ENCODE results near the gene WWOX. TPM values are rescaled to one million over a fixed set of nuclear protein-coding genes. Genes with fewer than 3 reads are reported as not detected.

Gene WWOX
- total RNA-seq, 1 donor from 2014 or later: 12.6 TPM

- Histone ChIP-seq H3K27me3 (ENCODE audit: control insufficient read depth, insufficient read depth, low read length) (no peaks in the 10 kb centered on the region), H3K36me3 (ENCODE audit: control insufficient read depth, insufficient read depth, low read length) (no peaks in the 10 kb centered on the region), H3K4me3 (ENCODE audit: low read depth, low read length) (no peak overlapping the region)
- no peak for TF ChIP-seq CTCF (IDR thresholded peaks at IDR 0.05; ENCODE audit: insufficient read depth, low read length, severe bottlenecking)
- DNase-seq (ENCODE audit: low read depth): no peak
- no peak for FAIRE-seq
Measured at GRCh38 chr16:78667675-78668074, 568.2 kb downstream of the WWOX start.

GRCh38 chr16:78668393-78668792, 568.9 kb downstream of the WWOX start:
- H3K27me3 ChIP-seq (ENCODE audit: control insufficient read depth, insufficient read depth, low read length): no peaks in the 10 kb centered on the region
- DNase-seq (ENCODE audit: low read depth): no peak
- FAIRE-seq: no peak
- no peak for TF ChIP-seq CTCF (IDR thresholded peaks at IDR 0.05; ENCODE audit: insufficient read depth, low read length, severe bottlenecking)
- H3K36me3 ChIP-seq (ENCODE audit: control insufficient read depth, insufficient read depth, low read length): no peaks in the 10 kb centered on the region
- no peak overlapping the region for H3K4me3 ChIP-seq (ENCODE audit: low read depth, low read length)

GRCh38 chr16:78669994-78670393, 570.5 kb downstream of the WWOX start:
- H3K36me3 ChIP-seq (ENCODE audit: control insufficient read depth, insufficient read depth, low read length): no peaks in the 10 kb centered on the region
- DNase-seq (ENCODE audit: low read depth) (no peak), FAIRE-seq (no peak)
- no peak overlapping the region for H3K4me3 ChIP-seq (ENCODE audit: low read depth, low read length)
- no peak for TF ChIP-seq CTCF (IDR thresholded peaks at IDR 0.05; ENCODE audit: insufficient read depth, low read length, severe bottlenecking)
- no peaks in the 10 kb centered on the region for H3K27me3 ChIP-seq (ENCODE audit: control insufficient read depth, insufficient read depth, low read length)

- no peak for DNase-seq (ENCODE audit: low read depth)
- Histone ChIP-seq H3K4me3 (ENCODE audit: low read depth, low read length) (no peak overlapping the region), H3K27me3 (ENCODE audit: control insufficient read depth, insufficient read depth, low read length) (no peaks in the 10 kb centered on the region), H3K36me3 (ENCODE audit: control insufficient read depth, insufficient read depth, low read length) (no peaks in the 10 kb centered on the region)
- no peak for FAIRE-seq
- no peak for TF ChIP-seq CTCF (IDR thresholded peaks at IDR 0.05; ENCODE audit: insufficient read depth, low read length, severe bottlenecking)
Measured at GRCh38 chr16:78672779-78673556, 573.5 kb downstream of the WWOX start.

- H3K36me3 ChIP-seq (ENCODE audit: control insufficient read depth, insufficient read depth, low read length): no peaks in the 10 kb centered on the region
- no peaks in the 10 kb centered on the region for H3K27me3 ChIP-seq (ENCODE audit: control insufficient read depth, insufficient read depth, low read length)
- FAIRE-seq (no peak), DNase-seq (ENCODE audit: low read depth) (no peak)
- TF ChIP-seq CTCF (IDR thresholded peaks at IDR 0.05; ENCODE audit: insufficient read depth, low read length, severe bottlenecking): no peak
- no peak overlapping the region for H3K4me3 ChIP-seq (ENCODE audit: low read depth, low read length)
Measured at GRCh38 chr16:78673884-78674283, 574.4 kb downstream of the WWOX start.

GRCh38 chr16:78675312-78675711, 575.9 kb downstream of the WWOX start:
- peak; percentile 21 for DNase-seq (ENCODE audit: low read depth)
- H3K36me3 ChIP-seq (ENCODE audit: control insufficient read depth, insufficient read depth, low read length): no peaks in the 10 kb centered on the region
- no peak for FAIRE-seq
- TF ChIP-seq CTCF (IDR thresholded peaks at IDR 0.05; ENCODE audit: insufficient read depth, low read length, severe bottlenecking): no peak
- no peaks in the 10 kb centered on the region for H3K27me3 ChIP-seq (ENCODE audit: control insufficient read depth, insufficient read depth, low read length)
- H3K4me3 ChIP-seq (ENCODE audit: low read depth, low read length): no peak overlapping the region

Measured in bronchial epithelial cell (primary cell).